HEK293T (cell line): ENCODE measurements around the gene RAD18.

Experiments
- ARNT ChIP-seq: fragments of 450-650 bp; IDR thresholded peaks from 2 replicates; pipeline ENCODE4 v1.6.1; 2017; ENCODE audit warnings: mild to moderate bottlenecking
- ELF4 ChIP-seq: fragments of 450-650 bp; IDR thresholded peaks from 2 replicates; pipeline ENCODE4 v1.6.1; 2017; ENCODE audit warnings: antibody characterized with exemption
- FOXA1 ChIP-seq: fragments of 450-650 bp; IDR thresholded peaks from 2 replicates; pipeline ENCODE4 v1.6.1; 2016; ENCODE audit warnings: mild to moderate bottlenecking
- FOXK2 ChIP-seq: fragments of 450-650 bp; IDR thresholded peaks from 2 replicates; pipeline ENCODE4 v1.6.1; 2016; ENCODE audit warnings: mild to moderate bottlenecking
- FOXM1 ChIP-seq: fragments of 450-650 bp; IDR thresholded peaks from 2 replicates; pipeline ENCODE4 v1.6.1; 2017; ENCODE audit warnings: mild to moderate bottlenecking, borderline replicate concordance
- HDGF ChIP-seq: fragments of 450-650 bp; IDR thresholded peaks from 2 replicates; pipeline ENCODE4 v1.6.1; 2017; ENCODE audit warnings: antibody characterized with exemption, borderline replicate concordance
- NFRKB ChIP-seq: fragments of 450-650 bp; IDR thresholded peaks from 2 replicates; pipeline ENCODE4 v1.6.1; 2016; ENCODE audit warnings: mild to moderate bottlenecking, moderate library complexity
- SUZ12 ChIP-seq: fragments of 450-650 bp; IDR thresholded peaks from 2 replicates; pipeline ENCODE4 v1.6.1; 2016; ENCODE audit warnings: mild to moderate bottlenecking
- ZNF384 ChIP-seq: fragments of 450-650 bp; IDR thresholded peaks from 2 replicates; pipeline ENCODE4 v1.6.1; 2016

DNA sequence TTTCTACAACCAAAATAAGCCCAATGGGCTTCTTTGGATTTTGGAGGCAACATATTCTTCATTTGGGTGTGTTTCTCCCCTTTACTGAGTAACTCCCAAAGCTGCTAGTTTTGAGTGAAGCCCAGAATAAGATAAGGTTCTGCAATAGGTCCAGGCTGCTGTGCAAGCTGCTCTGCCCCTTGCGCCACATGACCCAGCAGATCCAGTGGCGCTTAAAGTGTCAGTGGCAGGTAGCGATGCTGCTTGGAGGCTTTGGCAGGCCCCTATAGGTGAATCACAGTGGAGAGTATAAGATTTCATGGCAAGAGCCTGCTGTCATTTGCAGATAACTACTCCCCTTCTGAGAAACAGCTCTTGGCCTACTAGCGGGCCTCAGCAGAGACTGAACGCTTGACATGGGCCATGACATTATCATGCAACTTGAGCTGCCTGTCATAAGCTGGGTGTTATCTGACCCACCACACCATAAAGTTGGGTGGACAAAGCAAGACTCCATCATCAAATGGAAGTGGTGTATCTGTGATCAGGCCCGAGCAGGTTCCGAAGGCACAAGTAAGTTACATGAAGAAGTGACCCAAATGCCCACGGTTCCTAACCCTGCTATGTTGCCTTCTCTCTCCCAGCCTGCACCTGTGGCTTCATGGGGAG, 105.4 kb downstream of the RAD18 start:
- TF ChIP-seq HDGF (no peak), FOXM1 (no peak), ZNF384 (no peak), FOXK2 (no peak), SUZ12 (no peak), FOXA1 (no peak), ARNT (no peak), NFRKB (no peak), ELF4 (no peak)
